Measurements from ENCODE around the gene SYNDIG1.

GRCh38 chr20:24607402-24607801, 138.0 kb downstream of the SYNDIG1 start:
- no peak for TF ChIP-seq CTCF (conservative IDR thresholded peaks at IDR 0.05; ENCODE audit: low read length)
- no peak for TF ChIP-seq EZH2phosphoT487 (IDR thresholded peaks at IDR 0.05; ENCODE audit: borderline replicate concordance, low read depth, low read length)
